NK-92 (cell line): ENCODE results near the gene MAML2.

Source experiments
- DNase-seq: peaks from one replicate; lab custom pipeline; 2025; ENCODE audit not compliant: unreplicated experiment; lab: John Stamatoyannopoulos, UW

Gene MAML2

DNA sequence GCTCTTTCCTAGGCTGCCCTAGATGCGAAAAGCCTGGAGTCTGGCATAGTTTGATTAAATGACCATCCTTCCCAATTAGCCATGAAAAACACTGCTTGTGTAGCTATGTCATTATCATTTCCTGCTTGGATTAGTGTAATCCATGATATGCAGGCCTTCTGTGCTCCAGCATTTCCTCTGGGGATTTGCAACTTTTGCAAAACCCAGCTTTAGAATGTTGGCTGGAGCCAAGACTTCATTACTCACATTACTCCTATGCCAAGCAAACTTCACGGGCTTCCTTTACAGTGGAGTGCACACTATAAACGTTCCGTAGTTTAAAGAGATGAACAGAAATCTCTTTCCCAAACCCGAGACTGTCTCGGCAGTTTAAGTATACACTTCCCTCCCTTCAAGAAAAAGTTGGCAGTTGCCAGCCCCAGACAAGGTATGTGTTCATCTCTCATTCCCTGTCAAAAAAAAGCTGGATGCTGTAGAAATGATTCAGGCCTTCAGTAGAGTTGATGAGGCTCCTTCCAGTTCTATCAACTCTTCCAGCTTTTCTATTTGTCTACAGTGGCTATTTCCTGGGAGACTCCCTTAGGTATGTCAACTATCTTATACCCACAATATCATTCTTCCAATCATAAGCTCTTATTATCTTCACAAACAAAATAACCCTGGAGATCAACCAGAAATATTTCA is 180.0 kb downstream of the MAML2 start:
- DNase-seq: no peak

DNA sequence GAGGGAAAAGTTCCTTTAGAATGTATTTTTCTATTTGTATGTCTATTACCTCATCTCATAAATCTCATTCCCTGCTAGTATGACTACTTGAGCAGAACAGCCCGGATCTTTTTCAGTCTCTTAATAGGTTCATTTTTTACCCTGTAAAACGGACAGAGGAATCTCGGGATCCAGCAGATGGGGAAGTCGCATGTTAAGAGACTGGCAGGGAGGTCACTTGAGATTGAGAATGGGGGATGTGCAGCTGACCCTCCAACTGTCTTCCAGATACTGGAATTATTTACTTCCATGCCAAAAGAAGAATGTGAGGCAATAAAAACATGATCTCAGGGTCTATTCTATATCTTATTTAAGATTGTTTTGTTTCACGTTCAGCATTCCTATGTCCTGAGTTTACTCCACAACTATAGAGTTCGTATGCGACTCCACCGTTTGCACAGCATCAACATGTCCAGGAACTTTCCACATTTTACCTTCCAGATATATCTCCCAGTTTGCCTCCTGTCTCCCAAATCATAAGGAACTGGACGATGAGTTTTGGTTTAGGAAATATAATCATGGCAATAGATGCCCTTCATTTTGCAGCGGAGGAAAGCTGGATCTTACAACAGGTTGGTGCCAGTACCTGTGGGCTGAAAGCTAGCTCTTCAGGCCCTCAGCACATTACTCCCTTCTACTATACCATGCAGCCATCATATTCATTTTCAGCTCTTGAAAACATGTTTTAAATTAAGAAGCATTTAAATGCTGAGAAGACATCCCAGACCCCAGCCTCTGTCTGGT is 181.5 kb downstream of the MAML2 start:
- DNase-seq: no peak

DNA sequence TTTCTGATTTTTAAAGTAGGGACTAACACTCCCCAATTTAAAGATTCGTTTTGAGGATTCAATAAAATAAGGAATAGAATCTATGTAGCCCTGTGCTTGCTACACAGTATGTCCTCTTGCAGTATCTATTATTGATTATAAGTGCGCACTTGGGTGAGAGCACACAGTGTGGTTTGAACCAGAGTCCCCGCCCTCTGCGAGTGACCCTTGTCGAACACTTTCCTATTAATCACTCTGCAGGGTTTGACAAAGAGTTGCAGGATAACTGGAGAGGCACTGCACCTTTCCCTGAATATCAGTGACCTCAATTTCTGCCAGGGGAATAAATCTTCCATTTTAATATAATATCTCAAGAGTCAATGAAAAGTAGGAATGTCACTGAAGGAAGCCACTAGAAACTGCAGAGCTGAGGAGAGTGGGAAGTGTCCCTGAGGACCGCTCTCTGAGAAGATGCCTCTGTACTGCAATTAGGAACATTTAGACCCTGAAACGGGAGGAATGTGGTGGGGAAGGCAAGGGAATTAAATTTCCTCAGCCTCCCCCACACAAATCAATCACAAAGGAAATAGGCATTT is 182.2 kb downstream of the MAML2 start:
- no peak for DNase-seq

DNA sequence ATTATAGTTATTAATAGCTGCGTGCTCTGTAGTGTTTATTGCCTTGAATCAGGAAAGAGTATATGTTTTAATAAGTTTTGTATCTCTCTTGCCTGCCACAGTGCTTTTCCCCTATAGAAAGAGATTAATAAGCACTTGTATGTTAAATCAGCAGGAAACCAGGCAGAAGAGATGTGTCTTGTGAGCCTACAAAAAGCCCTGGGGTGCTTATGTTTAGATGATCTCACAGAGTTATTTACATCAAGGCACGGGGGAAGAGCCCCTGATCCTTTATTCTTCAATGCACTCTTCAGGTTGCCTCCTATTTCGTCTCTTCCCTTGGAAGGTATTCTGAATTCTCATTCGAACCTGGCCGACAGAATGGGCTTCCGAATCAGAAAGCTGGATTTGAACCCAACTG is 183.0 kb downstream of the MAML2 start:
- no peak for DNase-seq

DNA sequence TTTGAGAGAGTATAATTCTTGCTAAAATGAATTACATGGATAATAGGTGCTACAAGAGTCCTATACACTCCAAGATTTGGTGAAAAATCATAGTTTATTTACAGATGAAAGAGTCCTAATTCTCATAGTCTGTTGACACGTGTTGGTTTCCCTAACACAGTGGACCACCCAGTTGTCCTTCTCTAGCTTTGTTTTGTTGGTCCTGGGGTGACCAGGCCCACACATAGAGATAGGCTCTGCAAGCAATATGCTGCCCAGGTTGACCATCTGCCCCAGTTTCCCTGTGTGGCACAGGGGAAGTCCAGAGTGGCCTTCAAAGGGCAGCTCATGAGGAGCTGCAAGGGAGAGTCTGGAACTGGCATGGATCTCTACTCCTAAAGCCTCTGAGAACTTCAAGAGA is 184.9 kb downstream of the MAML2 start:
- DNase-seq: no peak

DNA sequence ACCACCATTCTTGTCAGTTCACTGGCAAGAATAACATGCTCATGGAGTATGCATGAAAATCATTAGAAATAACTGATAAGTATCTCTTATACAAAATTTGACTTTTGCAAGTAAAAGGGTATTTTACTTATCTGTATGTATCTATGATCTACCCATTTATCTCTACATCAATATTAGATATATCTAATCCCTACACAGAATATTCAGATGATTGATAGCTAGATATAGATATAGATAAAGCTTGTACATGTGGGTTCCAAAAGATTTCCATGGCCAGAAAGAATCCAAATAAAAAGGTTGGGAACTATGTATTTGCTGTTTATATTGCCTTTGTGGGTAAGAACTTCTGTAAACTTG is 185.5 kb downstream of the MAML2 start:
- DNase-seq: no peak

DNA sequence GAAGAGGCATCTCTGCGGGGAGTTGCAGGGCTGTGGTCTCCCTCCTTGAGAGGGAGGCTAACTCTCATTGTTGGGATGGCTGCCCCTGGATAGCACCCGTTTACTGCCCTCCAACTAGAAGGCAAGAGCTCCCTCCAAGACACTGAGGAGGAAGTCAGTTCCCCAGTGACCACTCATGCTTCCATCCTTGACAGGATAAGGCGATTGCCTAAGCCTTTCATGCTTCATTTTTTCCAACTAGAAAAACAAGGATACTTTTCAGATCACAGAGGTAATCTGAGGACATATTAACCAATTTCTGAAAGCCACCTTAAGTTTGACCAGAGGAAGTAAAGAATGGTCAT is 186.6 kb downstream of the MAML2 start:
- DNase-seq: no peak

DNA sequence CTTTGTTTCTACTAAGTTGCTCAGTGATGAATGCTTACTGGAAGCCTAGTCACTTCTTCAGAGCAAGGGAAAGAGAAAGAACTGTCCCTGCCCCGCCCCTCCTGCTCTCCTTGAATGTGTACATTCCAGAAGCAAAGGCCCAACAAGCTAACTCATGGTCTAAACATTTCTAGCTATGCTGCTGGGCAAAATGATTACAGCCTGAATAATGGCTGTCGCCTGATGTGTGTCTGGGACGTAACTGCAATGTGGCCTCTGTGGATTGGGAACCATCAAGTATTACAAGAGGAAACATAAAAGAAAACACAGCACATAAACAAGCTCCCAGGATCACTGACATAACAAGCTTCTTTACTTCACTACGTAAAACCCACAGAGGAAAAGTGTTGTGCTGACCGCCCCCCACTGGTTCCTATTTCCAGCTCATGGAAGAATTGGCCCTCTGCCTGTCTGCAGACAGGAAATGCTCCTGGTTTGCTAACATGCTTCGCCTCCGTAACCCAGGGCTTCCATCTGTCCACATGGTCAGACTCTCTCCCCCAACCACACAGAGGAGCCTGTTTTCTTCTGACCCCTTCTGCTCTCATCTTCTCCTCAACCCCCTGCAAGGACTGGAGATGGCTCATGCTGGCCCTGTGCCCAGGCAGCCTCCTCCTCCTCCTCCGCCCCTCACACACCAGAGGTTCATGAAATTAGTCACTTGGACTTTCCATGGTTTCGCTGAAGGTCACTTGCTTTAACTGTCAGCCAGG is 187.2 kb downstream of the MAML2 start:
- DNase-seq: no peak

DNA sequence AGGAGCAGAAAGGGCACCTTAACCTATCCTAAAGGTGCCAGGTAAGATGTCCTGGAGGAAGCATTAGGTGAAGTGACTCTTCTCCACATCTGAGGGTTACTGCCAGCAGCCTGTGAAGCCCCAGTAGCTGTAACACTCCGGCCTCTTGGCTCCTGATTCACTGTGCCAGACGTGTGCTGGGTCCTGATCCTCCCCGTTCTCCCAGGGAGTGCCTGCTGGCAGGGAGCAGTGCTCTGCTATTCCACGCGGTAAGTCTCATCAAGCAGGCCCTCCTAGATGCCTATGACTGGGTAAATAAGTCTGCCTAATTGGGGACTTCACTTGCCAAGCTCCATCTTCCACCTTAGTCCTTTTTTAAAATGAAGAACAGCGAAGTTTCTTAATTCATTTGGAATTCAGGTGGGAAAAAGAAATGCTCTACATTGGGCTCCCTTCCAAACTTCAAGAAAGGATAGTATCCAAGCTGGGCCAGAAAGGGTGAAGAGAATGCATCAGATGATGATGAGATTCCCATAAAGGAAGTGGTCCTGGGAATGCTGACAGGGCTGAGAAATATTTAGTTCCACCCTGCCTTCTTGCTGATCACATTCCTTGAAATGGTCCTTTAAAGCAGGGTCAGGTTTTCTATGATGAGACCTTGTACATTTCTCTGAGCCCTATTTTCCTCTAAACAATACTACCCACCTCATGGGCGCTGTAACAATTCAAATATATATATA is 188.0 kb downstream of the MAML2 start:
- no peak for DNase-seq

DNA sequence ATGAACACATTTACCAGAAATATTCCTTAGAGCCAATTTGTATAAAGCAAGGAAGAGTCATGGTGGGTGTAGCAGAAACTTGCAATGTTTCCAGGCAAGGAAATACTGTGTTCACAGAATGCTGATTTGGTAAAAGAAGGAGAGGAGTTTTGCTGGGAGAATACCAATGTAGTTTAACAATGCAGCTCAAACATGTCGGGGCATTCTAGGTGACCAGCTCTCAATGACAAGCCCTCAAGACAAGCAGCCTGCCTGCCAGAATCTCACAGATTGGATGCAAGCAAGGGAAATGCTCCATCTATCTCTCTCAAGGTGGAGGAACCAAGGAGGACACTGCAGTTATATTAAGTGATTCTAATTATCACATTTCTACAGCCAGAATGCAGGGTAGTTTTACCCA is 190.4 kb downstream of the MAML2 start:
- DNase-seq: no peak

DNA sequence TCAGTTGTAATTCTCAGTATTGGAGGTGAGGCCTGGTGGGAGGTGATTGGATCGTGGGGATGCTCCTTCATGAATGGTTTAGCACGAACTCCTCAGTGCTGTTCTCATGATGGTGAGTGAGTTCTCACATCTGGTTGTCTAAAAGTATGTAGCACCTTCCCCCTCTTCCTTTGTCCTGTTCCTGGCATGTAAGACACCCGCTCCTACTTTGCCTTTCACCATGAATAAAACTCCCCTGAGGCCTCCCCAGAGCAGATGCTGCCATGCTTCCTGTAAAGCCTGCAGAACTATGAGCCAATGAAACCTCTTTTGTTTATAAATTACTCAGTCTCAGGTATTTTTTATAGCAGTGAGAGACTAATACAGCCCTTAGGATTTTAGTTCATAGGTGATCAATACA is 191.5 kb downstream of the MAML2 start:
- no peak for DNase-seq

DNA sequence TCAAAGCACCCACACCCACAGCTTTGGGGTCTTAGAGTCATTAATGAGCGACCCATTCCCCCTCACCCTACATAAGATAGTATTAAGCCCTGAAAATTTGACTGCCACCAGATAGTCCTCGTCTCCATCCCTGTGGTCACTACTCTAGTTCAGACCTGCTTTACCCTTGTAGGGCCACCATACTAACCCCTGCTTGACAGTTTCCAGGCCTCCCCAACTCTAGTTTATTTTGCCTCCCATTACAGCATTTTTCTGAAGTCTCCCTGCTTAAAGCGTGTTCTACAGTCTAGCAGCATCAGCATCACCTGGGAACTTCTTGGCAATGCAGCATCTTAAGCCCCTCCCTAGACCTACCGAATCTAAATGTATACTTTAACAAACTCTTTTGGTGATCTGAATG is 192.4 kb downstream of the MAML2 start:
- no peak for DNase-seq

DNA sequence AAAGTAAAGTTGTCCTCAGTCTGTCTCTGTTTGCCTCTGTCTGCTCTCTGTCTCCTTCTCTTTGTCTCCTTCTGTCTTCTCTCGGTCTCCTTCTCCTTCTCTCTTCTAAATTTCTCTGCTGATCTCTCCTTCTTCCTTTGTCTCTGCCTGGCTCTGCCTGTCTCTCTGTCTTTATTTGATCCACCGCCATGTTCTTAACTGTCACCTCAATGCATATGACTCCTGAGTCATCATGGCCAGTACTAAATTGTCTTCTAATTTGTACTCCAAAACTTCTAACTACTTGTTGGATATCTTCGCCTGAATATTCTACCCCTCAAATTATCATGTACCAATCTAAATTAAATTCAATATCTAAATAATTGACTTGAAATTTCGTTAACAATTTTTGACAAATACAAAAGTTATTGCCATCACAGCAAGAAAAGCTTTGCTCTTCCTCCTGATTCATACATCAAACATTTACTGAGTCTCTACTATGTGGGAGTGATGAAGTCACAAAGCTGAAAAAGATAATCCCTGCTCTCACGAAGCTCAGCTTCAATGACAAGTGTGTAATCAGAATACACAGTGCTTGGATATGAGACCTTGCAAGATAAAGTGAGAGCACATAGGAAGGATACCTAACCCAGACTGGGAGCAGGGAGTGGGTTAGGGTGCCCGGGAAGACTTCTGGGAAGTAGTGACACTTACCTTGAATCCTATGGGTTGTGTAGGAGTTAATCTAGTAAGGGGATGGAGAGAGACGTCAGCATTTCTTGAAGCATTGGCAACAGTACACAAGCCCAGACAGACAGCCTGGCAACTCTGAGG is 193.0 kb downstream of the MAML2 start:
- no peak for DNase-seq

DNA sequence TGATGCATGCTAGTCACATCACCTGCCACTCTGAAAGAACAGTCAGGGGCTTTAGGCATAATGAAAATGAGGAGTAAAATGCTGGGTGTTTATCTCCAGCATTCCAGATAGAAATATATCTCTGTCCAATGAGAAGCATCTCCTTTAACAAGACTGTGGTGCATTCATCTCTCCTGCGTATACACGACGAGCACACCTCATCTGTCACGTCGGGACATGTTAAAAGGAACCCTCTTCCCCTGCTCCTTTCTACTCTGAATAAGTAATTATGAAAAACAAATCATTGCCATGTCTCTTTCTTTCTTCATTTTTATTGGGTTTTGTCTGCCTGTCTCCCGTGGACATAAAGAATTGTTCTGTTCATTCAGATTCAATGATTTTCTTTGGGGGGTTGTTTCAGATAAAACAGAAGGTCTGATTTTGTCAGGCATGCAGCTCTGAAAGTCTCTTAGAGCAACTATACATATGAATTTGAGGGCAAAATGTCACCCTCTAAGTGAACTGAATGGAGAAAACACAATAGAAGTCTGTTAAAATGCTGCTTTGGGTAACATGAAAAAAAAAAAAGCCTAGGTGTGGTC is 195.0 kb downstream of the MAML2 start:
- DNase-seq: no peak

DNA sequence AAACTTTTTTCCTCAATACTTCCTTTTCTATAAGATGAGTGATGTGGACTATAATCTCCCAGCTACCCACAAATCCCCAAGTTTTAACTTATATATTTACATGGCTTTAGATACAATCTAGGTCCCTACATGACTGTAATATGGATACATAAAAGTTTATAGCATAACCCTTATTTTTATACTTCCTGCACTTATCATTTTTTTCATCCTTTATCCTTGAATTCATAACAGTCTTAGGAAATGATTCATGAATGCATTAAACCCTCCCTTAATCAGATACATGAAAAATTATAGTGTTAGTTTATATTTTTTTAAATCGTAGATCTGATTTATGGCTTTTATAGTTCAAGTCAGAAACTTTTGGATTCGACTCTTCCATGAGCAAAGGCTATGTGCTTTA is 195.8 kb downstream of the MAML2 start:
- no peak for DNase-seq

DNA sequence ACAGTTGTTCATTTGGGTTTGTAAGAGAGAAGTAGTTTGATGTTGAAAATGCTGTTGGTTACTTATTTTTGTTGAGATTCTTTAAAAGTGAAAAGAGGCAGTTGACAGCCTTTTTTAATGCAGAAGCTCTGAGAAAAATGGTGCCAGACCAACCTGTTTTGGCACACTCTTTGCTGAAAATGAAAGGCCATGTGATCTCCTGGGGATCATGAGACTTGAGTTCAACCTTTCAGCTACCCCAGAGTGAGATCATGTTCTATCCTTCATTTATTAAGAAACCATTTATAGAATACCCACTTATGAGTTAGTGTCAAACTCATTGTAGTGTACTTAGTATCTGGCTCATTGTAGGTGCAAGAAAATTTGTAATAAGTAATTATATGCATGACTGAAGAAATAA is 196.2 kb downstream of the MAML2 start:
- DNase-seq: no peak

DNA sequence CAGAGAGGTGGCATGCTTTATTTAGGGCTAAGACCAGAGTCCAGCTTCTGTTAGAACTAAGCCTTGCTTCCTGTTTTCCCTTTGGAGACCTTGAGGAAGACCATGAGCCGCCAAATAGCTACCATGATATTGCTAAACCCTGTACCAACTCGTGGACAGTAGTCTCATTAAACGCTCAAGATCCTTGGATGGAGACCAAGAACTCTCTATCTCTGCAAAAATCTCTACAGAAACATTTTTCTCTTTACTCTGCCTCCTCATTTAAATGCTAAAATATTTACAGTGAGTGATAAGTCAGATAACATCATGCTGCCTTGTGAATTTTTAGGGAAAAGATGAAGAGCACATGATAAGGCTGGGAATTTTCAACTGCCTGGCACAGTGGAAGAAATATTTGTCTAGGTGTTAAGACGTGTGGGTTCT is 197.8 kb downstream of the MAML2 start:
- no peak for DNase-seq

DNA sequence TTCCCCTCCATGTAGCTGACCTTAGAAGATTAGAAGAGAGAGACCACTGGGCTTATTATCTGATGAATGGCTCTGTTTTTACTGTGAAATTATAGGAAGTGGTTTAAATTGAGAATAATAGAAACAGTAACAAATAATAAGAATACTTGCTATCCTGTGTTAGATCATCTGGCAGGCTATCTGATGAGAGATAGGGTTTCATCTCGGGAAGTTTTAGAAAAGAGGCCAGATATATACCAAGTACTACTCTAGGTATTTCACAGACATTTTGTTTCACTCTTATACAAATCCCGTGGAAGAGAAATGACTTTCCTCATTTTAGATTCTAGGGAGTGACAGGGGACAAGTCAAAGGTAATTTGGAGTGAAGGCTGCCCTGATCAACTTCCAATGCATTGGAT is 198.4 kb downstream of the MAML2 start:
- DNase-seq: no peak

DNA sequence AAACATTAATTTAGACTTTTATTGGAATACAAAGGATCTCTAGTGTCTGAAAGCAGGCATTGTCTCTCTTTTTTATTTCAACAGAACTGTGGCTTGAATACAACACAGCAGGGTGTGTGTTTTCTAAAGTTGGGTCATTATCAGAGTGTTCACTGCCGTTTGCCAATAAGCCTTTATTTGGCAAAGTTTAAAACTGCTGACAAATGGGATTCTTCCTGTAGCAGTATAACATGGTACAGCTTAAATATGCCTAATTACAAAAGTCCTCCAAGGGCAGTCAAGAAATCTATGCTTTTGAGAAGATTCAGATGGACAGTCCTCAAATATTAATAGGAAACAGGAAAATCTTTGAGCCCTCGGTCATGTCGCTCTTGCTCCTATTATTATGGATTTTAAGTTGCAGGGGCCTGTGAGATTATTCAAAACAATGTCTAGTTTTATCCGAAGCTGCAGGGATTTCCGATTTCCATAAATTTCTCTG is 199.9 kb downstream of the MAML2 start:
- no peak for DNase-seq

DNA sequence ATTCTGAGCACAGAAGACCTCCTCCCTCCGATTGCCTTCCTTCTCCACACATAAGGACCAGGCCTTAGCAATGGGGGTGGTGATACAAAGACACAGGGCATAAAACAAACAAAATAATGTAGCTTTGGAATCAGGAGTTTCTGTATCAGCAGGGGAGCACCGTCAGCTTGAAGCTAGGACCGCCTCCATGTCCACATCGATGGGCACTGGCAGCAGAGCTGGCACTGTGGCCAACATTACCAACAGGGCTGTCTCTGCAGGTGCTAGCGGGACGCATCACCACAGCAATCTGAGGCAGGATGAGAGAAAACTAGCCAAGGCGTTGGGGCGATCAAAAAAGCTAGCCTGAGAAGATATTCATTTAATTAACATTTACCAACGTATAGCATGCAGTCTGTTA is 201.4 kb downstream of the MAML2 start:
- no peak for DNase-seq
